RWPE1 (cell line): ENCODE results near the gene FBLN7.

Experiments used
- CTCF ChIA-PET: fragments of 350-600 bp; sonication (Branson Sonifier 250); formaldehyde crosslinking; extraction: SDS; loops from one replicate; lab custom pipeline; 2021; lab: Yijun Ruan, JAX
- POLR2A ChIA-PET: fragments of 400-600 bp; formaldehyde crosslinking; extraction: SDS; loops from one replicate; lab custom pipeline; 2020; ENCODE audit warnings: antibody characterized with exemption; ENCODE audit not compliant: low non-redundant PET; lab: Yijun Ruan, JAX
- DNase-seq: peaks from one replicate; pipeline ENCODE4 v3.0.0; 2012; ENCODE audit warnings: low spot score
- H3K27ac ChIP-seq: fragments of 450-650 bp; 2 replicates; pipeline ENCODE4 v1.5.1; 2017
- CTCF ChIP-seq: fragments of 450-650 bp; conservative IDR thresholded peaks from 2 replicates; pipeline ENCODE4 v1.5.1; 2017; ENCODE audit warnings: low read depth, mild to moderate bottlenecking

The FBLN7 gene

GRCh38 chr2:112161431-112162145 is 23.4 kb downstream of the FBLN7 start:
- TF ChIP-seq CTCF, result no peak
- POLR2A ChIA-PET, result no interaction called here
- H3K27ac ChIP-seq, result no peak overlapping the region
- DNase-seq, result no peak
- CTCF ChIA-PET, result no interaction called here

- CTCF ChIA-PET, result interaction anchor here (0.6 kb wide), 1 partner anchor 16 kb away, joined by 7 read pairs; no protein-coding TSS in a partner anchor
- no peak overlapping the region for H3K27ac ChIP-seq
- POLR2A ChIA-PET, result no interaction called here
- no peak for TF ChIP-seq CTCF
- DNase-seq, result no peak
These were observed 24.2 kb downstream of the FBLN7 start for GRCh38 chr2:112162341-112162740.

- no peak for TF ChIP-seq CTCF
- ChIA-PET CTCF (interaction anchor here (0.6 kb wide), 1 partner anchor 15 kb away, joined by 7 read pairs; no protein-coding TSS in a partner anchor), POLR2A (no interaction called here)
- DNase-seq, result no peak
- no peak overlapping the region for H3K27ac ChIP-seq
These were observed 24.8 kb downstream of the FBLN7 start for GRCh38 chr2:112162956-112163355.

- ChIA-PET CTCF (no interaction called here), POLR2A (no interaction called here)
- no peak for DNase-seq
- no peak overlapping the region for H3K27ac ChIP-seq
- TF ChIP-seq CTCF, result no peak
These were observed 25.4 kb downstream of the FBLN7 start for GRCh38 chr2:112163541-112163981.

GRCh38 chr2:112164876-112165275 is 26.7 kb downstream of the FBLN7 start:
- DNase-seq, result no peak
- ChIA-PET CTCF (no interaction called here), POLR2A (no interaction called here)

GRCh38 chr2:112165296-112165695 is 27.1 kb downstream of the FBLN7 start:
- ChIA-PET POLR2A (no interaction called here), CTCF (no interaction called here)
- no peak for DNase-seq
- H3K27ac ChIP-seq, result no peak overlapping the region
- TF ChIP-seq CTCF, result no peak

More at GRCh38 chr2:112164876-112165275, 26.7 kb downstream of the FBLN7 start:
- TF ChIP-seq CTCF, result no peak
- H3K27ac ChIP-seq, result no peak overlapping the region
